HG03439 (cell line): ENCODE data around the gene SPATA25.
"Not testable (repeated sequence)": the region's sequence is repeated elsewhere in the genome, so short reads cannot be mapped to it uniquely, and the experiment has no call there.

Experiments
- ATAC-seq: cut with Tn5 transposase; IDR thresholded peaks from one replicate; pipeline ENCODE4 v1.9.1; 2021; ENCODE audit warnings: mild to moderate bottlenecking, moderate library complexity; ENCODE audit not compliant: unreplicated experiment

SPATA25 gene

DNA sequence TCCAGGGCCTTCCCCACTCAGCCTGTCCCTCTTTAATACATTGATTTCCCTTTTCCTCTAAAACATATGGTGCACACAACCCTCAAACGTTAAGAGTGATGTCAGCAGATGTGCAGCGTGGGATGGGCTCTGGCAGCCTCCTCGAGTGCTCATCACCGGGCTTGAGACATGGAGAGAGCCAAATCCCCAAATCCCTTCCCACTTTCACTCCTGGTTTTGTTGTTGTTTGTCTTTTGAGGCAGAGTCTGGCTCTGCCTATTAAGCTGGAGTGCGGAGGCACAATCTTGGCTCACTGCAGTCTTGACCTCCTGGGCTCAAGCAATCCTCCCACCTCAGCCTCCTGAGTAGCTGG lies 30.3 kb upstream of the SPATA25 start:
- no peak for ATAC-seq

DNA sequence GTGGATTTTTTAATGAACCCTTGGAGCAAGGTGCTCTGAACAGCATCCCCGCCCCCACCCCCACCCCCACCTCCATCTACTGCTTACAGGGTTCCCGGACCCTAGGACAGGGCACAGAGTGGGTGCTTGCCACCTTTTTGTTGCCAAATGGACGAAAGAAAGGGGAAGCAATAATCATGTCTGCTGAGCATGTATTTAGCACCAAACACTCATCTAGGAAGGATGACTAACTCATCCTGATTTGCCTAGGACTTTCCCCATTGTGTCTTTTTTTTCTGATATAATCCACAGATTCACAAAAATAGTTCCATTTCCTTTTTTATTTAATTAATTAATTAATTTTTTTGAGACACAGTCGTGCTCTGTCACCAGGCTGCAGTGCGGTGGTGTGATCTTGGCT lies 25.7 kb upstream of the SPATA25 start:
- no peak for ATAC-seq

DNA sequence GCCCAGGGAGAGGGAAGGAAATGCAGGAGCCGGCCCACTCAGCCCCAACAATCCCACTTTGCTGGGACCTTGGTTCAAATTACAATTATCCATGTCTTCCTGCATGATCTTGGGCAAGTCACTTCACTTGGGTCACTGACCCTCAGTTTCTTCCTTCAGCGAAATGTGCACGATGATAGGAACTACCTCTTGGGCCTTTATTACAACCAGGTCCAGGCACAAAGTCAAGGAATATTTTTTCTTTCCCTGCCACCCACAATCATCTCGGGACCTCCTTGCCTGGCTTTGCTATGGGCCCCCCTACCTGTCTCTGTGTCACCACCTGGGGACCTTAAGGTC lies 24.9 kb upstream of the SPATA25 start:
- no peak for ATAC-seq

DNA sequence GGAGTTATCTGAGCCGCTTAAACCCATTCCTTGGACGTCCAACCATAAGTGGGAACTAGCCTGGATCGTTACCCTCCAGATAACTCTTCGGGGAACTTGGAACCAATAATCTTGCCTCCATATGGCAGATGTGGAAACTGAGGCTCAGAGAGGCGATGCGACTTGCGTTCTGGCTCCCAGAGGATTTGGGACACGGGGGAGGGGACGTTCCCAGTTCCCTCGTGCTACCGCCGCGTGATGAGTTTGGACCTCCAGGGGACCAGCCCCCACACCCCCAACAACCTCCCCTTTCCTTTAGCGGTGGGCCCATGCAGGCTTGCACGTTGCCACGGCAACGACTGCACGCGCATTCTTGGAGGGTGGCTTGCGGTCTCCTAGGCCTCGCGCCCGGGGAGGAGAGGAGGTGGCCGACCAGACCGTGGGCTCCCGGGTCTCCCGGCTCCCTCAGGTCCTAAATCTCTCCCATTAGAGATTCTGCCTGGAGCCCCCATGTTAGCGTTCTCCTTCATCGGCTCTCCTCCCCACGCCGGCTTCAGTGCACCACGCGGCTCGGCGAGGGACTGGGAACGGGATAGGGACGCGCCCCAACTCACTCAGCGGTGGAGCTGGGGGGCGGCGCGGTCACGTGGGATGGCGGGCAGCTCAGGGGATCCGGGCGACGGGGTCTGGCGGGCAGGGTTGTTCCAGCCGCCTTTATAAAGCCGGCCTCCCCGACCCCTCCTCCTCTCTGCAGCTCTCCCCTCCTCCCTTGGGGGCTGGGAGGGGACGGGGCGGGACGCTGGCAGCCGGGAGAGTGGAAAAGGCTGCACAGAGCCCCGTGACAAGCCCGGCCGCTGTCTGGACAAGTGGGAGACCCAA lies 24.3 kb upstream of the SPATA25 start, which contains the start of gene PLTP:
Gene PLTP (minus strand): TSS at position 670 of the 858 bp plus-strand sequence. CDS start 703 bp downstream, outside the sequence.
- no peak for ATAC-seq

DNA sequence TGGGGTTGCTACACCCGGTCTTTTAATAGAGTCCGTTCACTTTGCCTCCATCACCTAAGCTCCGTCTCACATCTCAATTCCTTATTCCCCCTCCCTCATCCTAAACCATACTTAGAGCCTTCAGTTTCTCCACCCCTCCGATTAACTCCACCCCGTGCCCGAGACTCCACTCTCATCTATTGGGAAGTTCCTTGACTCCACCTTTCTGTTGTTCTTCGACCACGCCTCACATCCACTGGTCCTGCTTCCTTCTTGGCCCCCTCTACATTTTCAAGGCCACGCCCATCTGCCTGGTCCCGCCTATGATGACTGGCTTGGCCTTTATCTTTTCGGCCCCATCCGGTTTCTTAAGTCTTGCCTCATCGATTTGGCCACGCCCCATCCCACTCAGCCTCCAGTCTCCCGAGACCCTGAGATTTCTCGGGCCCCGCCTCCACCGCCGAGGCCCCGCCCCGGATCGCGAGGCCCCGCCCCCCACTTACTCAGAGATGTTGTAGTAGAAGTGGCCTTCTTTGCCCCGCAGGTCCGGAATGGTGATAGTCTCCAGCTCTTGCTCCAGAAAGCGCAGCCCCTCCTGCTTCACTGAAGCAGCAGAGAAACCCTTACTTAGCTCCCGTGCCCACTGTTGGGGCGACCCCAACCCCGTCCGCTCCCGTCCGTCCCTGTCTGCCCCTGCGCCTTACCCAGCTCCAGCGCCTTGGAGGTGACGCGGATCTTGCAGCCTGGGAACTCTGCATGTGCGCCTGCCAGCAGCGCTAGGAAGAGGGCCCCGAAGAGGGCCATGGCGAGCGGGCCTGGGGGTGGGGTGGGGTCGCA lies 23.5 kb upstream of the SPATA25 start:
- ATAC-seq: peak; percentile 80

DNA sequence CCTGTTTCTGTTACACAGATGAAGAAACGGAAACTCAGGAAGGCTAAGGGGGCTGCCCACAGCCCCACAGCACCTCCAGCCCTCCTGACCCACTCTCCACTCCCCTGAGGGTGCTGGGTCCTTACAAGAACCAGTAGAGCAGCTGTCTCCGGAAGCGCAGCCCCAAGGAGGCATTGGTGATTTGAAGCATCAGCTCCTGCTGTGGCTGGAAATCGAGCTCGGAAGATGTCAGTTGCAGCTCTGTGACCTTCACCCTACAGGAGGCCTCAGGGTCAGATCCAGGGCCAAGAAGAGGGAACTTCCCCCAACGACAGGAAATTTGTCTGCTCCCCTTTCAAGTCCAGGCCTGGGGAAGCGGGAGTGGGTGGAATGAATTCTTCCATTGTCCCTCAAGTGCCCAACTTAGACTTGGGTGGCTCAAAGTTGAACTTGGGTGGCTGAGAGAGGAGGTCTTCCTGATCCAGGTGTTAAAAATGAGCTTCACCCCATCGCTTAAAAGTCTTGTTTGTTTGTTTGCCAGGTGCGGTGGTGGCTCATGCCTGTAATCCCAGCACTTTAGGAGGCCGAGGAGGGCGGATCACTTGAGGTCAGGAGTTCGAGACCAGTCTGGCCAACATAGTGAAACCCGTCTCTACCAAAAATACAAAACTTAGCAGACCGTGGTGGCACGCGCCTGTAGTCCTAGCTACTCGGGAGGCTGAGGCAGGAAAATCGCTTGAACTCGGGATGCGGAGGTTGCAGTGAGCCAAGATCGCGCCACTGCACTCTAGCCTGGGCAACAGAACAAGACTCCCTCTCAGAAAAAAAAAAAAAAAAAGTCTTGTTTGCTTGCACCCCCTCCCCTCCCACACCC lies 22.6 kb upstream of the SPATA25 start:
- ATAC-seq: no peak

DNA sequence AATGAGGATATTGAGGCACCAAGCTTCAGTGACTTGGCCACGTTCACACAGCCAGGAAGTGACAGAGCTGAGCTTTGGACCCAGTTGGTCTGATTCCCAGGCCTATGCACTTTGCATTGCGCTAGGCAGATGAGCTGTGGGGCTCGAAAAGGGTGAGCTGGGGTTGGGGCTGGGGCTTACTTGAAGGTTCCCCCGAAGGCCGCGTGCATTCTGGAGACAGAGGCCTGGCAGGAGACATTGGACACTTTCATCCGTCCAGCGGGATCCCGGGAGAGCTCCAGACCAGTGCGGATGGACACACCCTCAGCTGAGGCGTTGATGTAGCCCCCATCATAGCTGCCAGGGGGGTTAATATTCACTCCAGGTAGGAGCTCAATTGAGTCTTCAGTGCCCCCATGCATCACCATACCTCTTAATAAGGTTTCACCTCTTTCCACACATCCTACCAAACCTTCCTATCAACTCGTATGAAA lies 21.9 kb upstream of the SPATA25 start:
- no peak for ATAC-seq

DNA sequence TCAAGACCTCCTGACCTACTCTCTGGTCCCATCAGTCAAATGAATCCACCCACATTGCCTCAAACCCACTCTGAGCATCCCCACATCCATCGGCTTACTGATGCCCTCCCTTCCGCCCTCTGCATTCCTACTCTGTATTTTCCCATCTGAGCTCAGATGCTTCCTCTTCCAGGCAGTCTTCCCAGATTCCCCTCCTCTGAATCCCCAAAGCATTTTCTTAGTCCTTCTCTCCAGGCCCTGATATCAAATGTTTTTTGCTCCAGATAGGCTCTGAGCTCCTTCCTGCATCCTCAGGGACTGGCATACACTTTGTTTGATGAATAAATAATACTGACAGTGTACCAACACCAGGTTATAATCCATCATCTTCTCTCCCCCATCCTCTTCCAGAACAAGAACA lies 20.7 kb upstream of the SPATA25 start:
- no peak for ATAC-seq

DNA sequence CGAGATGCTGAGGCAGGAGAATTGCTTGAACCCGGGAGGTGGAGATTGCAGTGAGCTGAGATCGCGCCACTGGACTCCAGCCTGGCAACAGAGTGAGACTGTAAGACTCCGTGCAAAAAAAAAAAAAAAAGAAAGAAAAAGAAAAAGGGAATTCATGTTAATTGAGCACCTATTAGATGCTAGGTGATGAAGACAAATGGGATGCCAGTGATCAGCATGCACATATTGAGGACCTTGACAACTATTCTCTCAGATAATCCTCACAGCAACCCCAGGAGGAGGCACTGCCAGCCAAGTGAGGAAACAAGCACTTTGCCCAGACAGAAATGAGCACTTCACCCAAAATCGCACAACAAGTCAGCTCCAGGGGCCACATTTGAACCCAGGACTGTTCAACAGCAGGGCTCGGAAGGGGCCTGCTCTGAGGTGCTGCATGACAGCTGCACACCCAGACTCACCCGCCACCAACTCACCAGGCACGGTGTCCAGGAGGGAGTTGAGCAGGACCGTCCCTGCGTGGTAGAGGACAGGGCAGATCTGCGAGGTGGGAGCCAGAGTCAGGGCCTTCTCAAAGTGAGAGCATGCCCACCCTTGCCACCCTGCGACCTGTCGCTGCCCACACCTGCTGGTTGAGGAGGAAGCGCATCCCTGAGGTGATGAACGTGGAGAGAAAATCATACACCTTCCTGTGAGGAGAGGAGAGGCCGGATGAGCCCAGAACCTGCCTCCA lies 20.0 kb upstream of the SPATA25 start:
- ATAC-seq: no peak

DNA sequence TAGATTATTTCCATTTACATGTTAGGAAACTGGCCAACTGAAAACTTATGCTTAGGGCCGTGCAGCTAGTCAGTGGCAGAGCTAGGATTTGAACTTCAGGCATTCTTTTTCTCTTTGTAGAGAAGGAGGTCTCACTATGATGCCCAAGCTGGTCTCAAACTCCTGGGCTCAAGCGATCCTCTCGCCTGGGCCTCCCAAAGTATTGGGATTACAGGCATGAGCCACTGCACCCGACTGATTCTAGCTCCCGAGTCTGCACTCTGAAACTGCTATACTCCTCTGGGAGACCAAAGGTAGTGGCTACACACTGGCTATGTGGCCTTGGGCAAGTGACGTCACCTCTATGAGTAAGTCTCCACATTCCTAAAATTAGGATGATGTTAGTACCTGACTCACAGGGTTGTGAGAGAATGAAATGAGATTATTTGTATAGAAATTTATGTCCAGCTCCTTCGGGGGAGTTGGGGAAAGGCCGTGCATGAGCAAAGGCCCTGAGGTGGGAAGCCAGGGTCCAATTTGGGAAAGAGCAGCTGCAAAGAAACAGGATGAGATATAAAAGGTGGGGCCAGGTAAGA lies 18.2 kb upstream of the SPATA25 start:
- ATAC-seq: no peak

DNA sequence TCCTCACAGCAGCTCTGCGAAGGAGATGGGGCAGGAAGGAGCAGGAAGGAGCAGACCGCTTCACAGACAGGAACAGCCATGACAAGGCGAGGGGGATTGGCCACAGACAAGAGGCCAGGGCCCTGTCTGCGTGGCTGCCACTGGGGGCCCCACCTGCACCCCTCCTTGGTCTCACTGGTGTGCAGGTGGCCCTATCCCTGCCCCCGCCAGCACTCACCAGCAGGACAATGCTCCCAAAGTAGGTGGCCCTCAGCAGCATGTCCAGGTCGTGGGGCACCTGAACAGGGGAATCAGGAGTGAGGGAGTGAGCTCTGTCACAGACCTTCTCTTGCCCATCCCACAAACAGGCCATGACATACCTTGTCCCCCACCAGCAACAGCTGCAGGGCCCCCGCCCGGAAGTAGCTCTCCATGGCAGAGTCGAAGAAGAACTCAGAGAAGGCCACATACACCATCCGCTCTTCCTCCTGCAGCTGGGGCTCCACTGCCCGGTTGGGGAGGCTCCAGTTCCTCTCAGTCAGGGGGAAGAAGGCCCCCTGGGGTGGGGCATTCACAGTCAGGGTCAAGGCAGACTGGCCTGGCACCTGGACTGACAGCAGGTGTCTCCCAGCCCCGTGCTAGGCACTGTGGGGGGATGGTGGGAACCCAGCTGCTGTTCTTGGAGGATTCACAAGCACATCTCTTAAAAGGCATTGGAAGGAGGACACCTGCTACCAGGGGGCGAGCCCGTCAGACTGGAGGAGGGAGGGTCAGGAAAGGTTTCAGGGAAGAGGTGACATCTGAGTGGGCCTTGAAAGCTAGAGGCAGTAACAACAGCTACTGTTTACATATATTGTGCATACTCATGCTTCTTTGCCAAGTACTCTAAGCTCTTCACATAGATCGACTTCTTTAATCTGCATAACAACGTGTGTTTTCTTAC lies 17.4 kb upstream of the SPATA25 start:
- no peak for ATAC-seq

DNA sequence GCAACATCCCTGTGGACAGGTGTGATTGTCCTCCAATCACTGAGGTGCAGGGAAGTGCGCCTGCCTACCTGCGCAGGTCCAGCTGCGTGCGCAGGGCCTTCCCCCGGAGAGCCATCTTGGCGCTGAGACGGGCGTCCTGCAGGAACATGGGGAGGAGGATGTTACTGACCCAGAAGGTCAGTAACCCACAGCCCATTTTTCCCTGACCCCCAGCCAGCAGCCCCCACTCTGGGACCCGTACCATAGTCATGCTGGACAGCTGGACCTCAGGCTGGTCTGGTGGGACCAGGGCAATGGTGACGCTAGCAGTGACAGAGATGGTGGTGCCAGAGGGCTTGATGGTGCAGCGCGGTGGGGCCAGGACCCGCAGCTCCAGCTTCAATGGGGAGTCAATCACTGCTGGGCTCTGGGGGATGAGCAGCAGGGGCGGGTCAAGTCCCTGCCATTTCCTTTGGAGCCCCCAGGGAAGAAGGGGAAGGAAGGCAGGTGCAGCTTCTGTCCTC lies 14.8 kb upstream of the SPATA25 start:
- no peak for ATAC-seq

DNA sequence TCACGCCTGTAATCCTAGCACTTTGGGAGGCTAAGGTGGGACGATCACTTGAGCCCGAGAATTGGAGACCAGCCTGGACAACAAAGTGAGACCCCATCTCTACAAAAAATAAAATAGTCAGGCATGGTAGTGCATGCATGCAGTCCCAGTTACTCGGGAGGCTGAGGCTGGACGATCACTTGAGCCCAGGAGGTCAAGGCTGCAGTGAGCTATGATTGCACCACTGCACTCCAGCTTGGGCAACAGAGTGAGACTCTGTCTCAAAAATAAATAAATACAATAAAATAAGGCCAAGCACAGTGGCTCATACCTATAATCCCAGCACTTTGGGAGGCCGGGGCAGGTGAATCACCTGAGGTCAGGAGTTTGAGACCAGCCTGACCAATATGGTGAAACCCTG lies 13.9 kb upstream of the SPATA25 start:
- ATAC-seq: not testable (repeated sequence)

DNA sequence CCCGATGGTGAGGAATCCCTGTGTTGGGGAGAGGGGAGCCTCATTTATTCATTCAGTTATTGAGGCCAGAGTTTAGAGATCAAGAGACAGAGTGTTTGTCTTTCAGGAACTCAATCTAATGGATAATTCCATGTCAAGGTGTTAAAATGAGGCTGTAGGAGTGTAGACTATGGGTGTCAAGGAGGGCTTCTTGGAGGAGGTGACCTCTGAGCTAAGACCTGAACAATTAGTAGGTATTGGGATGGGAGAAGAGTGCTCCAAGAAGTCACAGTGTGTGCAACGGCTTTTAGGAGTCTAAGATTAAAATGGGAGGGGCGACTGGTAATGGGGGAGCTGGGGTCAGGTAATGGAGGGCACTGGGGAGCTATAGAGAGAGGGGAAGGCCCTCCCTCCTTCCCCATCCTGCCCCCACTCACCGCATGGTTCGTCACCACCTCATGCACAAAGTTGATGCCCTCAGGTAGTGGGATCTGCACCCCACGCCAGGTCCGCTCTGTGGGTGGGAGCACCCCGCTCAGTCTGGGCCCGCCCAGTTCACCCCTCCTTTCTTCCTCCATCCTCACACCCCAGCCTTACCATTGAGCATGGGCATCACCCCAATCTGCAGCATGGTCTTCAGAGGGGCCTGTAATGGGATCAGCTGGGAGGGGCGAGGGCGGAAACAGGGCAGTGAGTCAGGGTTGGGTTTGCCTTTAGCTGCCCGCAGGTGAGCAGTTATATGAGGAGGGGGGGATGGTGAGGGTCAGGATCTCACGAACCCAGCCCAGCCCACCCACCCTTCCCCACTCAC lies 11.8 kb upstream of the SPATA25 start:
- ATAC-seq: no peak

DNA sequence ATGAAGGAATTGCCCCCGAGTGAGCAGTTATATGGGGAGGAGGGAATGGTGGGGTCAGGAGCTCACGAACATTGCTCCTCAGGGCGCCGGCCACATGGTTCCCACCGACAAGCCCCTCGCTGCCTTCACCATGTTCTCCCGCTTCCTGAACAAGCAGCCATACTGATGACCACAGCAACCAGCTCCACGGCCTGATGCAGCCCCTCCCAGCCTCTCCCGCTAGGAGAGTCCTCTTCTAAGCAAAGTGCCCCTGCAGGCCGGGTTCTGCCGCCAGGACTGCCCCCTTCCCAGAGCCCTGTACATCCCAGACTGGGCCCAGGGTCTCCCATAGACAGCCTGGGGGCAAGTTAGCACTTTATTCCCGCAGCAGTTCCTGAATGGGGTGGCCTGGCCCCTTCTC lies 10.9 kb upstream of the SPATA25 start:
- no peak for ATAC-seq

DNA sequence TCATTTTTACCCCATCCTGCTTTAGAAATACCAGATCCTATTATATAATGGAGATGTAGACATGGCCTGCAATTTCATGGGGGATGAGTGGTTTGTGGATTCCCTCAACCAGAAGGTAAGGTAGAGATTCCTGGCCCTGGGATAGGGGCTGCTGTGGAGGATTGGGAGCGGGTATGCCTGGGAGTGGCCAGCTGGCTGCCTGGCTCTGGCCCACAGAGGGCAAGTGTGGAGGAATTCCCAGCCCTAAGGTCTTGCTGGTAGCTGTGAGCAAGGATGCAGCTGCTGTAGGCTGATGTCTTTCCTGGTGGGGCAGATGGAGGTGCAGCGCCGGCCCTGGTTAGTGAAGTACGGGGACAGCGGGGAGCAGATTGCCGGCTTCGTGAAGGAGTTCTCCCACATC lies 10.3 kb upstream of the SPATA25 start:
- no peak for ATAC-seq

DNA sequence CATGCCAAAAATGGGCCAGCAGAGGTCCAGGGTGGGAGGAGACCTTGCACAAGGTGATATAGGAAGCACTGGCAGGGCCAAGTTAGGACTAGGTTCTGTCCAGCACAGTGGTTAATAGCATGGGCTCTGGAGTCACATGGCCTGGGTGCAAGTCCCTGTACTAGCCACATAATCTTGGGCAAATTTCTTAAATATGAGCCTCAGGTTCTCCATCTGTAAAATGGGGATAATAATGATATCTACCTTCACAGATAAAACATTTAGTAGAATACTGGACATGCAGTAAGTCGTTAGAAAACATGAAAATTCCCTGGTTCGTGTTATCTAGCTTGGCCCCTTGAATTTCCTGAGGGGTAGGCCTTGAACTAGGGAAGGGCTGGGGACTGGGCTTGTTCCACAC lies 9.9 kb upstream of the SPATA25 start:
- no peak for ATAC-seq

DNA sequence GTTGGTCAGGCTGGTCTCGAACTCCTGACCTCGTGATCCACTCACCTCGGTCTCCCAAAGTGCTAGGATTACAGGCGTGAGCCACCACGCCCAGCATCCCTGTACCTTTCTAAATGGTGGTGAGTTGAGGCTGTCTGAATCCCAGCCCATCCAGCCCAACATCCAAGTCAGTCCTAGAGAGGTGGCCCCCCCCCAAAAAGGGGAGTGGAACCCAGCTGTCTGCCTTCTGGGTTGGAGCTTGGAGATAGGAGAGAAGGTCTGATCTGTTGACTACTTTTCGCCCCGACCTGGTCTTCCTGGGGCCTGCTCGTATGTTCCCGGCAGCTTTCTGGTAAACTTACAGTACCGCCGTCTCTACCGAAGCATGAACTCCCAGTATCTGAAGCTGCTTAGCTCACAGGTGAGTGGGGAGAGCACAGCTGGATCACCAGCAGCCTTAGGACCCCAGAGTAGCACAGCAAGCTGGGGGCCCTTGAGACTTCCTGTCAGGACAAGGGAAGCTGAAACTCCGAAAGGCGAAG lies 9.3 kb upstream of the SPATA25 start:
- no peak for ATAC-seq
